ENCODE measurements around the gene DTNB.
A peak's percentile ranks its signal among the peaks of the same experiment; 100 is the strongest.

DTNB gene

DNA sequence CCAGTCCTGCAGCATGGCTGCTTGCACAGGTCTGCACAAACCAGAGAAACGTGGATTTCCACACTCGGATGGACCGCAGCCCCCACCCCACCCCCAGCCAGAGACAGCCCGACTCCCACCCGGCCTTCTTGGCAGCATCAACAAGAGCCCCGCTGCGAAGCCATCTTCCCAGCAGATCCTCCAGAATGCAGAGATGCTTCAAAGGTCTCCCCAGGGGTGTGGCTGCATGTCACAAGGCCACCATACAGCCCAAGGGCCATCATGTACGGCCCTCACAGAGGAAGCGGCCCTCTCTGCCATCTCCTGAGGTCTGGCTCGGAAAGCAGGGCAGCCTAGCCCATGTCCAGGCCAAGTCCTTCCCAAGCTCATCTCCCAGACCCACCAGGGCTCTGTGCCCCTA is 343.1 kb downstream of the DTNB start:
- no peak for DNase-seq

DNA sequence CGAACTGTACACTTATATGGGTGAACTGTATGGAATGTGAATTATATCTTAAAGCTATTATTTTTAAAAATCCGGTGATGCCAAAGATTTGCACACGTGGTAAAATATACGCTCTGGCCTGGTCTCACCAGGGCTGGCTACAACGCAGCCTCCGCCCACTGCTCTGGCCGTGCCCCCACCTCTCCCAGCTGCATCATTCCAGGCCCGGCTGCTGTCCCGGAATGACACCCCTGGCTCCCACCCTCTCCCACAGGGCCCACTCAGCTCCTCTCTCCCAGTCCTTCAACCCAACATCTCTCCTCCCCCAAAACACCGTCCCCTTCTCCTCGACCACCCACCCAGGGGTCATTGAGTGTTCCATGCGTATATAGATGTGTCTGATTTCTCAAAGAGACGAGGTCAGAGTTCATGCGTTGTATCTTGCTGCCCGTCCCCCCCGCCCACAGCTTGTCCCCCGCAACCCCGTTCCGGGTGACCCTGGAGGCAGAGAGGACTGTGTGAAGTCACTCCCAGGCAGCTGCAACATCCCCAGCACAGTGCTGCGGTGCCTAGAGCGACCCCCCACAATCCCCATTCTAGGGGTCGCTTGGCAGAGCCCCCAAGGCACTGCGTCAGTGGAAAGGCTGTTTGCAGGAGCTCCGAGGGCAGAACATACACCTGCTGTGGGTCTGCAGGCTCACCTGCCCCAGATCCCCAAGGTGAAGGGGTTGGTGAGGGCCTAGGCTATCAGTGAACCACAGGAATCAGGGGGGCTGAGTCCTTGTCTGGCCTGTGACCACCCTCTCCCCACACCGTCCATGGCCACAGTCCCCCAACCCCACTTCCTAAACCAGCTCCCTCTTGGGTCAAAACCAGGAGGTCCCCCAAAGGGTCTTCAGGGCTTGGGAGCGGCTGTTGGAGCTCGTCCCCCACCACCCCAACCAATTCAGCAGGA is 345.0 kb downstream of the DTNB start:
- peak in 1 of 58 donors; percentile 22 for DNase-seq

All from anterior cingulate cortex (tissue), 58 donors.